Suppressor macrophage (primary cell): ENCODE data around the gene STX18.
"Not testable (repeated sequence)": the region's sequence is repeated elsewhere in the genome, so short reads cannot be mapped to it uniquely, and the experiment has no call there.

Source experiments
- DNase-seq, 4 experiments: peaks; one replicate each; pipeline ENCODE4 v3.0.0-alpha.2; 2020 to 2022

The STX18 gene

DNA sequence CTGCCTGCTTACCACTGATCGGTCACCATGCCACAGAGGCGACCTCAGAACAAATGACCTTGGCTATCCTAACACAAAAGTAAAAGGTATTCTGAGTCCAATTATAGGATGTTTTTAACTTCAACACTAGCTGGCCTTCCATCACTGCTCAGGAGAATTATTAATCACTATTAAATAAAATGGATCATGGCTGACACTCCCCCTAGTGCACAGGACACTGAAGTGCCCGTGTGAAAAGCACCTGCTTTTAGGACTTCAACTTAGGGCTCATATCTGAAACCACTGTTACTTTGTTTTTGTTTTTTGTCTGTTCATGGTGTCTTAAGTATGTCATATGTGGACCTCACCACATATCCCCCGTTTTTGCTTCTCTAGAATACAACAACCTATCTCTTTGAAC lies 33.9 kb downstream of the STX18 start:
- DNase-seq = no peak

DNA sequence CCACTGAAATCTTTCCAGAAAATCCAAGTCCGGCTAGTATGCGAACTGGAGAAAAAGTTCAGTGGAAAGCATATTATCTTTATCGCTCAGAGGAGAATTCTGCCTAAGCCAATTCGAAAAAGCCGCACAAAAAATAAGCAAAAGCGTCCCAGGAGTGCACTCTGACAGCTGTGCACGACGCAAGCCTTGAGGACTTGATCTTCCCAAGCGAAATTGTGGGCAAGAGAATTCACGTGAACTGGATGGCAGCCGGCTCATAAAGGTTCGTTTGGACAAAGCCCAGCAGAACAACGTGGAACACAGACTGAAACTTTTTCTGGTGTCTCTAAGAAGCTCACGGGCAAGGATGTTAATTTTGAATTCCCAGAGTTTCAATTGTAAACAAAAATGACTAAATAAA lies 34.4 kb downstream of the STX18 start:
- DNase-seq = no peak

DNA sequence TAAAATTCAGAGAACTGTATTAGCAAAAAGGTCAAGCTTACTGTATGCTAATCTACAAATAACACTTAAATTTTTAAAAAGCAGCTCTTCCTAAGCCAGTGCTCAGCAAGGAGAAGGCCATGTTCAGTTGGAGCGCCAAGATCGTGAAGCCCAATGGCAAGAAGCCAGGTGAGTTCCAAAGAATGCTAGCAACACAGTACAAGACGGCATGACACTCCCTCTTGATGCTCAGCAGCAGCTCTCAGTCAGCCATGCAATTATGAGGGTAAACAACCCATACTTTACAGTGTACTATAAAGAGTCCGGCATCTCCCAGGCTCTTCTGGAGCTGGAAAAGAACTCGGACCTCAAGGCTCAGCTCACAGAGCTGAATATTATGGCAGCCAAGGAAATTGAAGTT lies 34.9 kb downstream of the STX18 start:
- no peak for DNase-seq

DNA sequence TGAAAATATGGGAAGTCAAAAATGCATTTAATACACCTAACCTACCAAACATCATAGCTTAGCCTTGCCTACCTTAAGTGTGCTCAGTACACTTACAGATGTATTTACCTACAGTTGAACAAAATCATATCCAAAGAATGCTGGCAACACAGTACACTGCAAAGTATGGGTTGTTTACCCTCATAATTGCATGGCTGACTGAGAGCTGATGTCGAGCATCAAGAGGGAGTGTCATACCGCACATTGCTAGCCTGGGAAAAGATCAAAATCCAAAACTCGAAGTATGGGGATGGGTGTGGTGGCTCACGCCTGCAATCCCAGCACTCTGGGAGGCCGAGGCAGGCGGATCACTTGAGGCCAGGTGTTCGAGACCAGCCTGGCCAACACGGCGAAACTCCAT lies 36.6 kb downstream of the STX18 start:
- not testable (repeated sequence) for DNase-seq

DNA sequence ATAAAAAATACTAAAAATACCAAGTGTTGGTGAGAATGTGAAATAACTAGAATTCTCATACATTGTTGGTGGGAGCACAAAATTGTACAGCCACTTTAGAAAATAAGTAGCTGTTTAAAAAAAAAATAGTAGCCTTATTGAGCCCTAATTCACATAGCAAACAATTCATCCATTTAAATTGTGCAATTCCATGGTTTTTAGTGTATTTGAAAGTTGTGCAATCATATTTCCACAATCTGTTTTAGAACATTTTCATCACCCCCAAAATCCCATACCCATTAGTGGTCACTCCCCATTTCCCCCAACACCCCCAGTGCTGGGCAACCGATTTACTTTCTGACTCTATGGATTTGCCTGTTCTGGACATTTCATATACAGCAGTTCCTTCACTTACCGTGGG lies 37.1 kb downstream of the STX18 start:
- DNase-seq = no peak

DNA sequence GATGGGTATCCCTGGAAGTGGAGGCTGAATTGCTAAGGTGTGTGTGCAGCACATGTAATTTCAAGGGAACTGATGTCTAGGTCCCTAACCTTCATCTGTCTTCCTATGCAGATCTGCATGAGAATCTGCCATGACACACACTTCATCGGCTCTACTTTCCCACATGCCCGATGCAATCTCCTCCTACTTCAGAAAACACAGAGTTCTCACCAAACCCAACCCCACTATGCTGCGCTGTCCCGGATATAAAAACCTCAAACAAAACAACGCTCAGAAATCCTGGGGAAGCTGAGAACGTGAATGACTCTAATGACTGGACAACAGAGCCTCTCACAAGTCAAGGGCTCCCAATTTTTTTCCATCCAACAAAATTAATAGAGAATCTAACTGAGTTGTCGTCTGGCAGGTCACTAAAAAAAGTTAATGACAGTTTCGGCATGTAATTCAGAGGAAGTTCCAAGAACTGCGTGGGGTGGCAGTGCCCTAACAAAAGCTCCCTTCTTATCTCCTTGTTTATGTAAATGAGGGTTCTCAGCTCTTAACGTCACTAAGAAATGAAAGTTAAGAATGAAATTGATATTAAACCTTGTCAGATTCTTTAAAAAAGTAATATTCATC lies 39.0 kb downstream of the STX18 start:
- peak; percentile 10 to 43 (median 34) for DNase-seq

DNA sequence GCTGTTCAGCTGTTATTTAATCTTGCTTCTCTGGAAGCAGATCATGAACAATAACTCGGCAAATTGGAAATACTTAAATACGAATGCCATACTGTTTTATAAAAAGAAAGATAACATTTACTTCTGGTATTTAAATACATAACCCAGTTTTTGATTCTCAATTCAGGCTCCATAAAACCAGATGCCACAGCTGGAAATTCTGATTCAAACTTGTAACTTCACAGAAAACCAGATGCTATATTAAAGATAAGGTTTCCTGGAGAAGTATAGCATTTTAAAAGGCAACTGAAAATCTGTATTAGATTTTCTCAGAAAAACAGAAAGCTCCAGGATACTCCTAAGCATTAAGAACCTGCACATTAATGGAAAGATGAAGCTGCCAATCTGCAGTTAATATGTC lies 40.2 kb downstream of the STX18 start:
- no peak for DNase-seq

DNA sequence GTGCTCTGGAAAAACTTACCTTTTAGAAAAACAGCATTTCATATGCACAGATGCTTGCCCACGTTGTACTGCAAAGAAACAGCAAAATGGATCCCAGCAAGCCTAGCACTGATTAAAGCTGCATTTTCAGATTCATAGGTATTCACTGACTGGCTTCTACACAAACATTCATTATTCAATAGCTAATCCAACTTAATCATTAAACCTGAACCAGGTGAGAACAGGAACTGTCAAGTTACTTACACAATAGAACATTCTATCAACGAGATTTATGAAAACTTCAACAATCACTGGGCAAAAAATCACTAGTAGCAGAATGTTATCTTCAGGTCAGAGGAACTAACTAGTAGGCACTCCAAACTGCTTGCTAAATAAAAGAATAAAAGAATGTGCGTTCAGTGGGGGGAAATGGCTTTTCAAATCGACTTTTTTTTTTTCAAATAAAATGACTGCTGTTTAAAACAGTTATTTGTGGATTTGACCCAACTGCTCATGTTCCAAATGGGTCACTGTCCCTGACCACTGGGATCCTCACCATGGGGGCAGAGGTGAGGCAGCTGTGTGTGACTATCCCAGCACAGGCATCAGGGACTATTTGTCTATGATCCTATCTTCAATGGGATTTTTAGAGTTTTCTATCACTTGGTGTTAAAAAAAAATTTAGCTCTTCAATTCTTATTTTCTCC lies 42.3 kb downstream of the STX18 start:
- no peak for DNase-seq

DNA sequence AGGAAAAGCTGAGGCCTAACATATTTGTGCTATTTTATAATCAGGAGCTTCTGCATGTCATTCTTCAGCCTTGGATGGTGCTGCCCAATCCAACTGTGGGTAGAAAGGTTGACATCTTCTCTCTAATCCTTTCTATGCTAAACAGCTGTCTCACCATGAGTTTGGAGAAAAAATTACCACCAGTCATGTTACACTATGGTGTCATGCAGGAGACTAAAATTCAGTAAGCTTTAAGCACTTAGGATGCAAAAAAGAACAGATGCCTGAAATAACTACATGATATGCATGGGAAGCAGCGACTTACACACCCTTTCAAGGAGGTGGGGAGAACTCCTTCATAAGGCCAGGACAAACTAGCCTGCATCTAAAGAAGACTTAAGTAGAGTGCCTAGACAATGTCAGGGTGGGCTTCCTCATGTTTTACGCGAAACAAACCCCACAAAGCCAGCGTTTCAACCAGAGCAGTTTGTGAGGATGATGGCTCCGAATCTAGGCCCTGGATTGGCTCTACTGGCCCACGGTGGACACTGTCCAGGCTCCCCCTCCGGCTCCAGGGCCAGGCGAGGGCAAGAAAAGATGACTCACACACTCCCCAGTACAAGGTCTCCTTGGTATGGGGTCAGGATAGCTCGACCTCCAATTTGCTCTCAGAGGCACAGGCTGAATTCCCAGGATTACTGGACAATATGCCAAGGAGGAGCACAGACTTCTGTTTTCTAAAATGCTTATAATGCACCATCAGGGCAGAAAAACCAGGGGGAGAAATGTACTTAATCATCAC lies 45.1 kb downstream of the STX18 start:
- peak in 1 of 4 experiments; percentile 42 for DNase-seq

DNA sequence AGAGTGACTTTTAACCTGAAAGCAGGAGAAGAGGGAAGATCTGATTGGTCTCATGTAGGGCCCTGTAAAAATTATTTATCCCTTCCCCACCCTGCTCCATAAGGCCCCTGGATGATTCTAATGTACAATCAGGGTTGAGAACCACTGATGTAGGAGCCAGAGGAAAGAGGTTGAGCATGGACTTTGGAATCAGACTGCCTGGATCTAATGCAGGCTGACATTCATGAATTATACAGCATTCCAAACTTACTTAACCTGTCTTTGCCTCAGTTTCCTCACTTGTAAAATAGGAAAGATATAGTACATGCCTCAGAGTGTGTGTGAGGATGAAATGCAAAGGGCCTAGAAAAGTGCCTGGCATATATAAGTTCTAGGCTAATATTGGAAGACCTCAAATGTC lies 47.0 kb downstream of the STX18 start:
- no peak for DNase-seq

DNA sequence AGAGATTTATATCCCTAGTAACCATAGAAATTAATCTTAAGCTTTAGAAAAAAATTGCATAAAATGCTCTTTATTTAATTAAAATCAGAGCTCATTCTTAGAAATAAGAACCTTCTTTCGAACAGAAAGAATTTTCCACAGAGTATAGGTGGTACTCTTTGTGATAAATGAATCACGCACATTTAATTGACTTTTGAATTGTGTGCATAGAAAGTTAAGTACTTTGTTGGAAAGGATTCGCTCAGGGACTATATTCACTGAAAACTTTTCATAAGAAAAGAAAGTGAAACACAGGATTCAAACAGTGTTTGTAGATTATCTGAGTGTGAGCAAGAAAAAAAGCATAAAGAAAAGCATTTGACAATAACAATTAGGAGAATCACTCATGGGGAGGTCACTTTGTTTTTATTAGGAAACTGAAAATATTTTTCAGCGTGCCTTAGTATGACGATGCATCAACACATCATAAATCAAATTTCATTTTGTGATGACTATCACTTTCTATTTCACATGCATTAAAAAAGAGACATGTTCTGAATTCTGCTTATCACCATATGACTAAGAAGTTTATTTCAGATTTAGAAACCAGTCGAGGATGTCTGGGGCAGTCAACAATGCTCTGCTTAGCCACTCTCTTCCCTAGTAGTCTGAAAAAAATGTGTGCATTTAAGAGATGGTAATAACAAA lies 49.5 kb downstream of the STX18 start:
- DNase-seq = no peak

DNA sequence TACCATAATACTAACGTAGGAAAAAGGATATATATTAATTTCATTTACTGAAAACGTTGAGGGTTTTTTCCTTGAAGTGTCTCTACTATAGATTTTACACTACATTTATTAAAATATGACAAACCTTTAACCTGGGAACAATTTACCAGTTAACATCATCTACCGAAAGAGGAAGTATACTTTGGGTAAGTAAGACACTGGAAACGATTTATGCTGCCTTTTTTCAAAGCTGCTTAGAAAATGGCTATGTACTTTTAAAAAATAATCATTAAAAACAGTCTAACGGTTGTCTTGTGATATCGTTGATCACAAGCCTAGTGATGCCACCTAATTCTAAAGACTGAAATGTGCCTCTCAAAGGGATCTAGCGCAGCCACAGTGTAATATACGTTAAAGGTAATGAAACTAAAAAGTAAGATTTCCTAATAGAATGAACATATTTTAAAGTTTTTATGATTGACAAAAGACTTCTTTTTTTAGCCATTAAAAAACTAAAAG lies 50.4 kb downstream of the STX18 start:
- peak in 1 of 4 experiments; percentile 13 for DNase-seq

DNA sequence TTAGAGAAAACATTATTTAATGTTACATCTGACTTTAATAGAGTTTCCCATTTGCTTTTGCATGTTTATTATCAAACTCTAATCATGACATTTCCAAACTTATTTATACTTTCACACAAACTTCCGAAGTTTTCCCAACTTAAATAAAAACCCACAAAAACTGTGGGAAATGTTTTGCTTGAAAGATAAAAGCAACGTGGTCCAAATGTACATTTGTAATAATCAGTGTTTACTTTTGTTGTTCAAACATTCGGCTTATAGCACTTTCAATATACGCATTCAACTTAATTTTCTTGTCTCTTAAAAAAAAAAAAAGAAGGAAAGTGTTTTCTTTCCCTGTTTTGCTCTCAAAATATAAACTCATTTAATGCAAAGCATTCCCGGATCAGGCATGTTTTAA lies 51.0 kb downstream of the STX18 start:
- DNase-seq = no peak

DNA sequence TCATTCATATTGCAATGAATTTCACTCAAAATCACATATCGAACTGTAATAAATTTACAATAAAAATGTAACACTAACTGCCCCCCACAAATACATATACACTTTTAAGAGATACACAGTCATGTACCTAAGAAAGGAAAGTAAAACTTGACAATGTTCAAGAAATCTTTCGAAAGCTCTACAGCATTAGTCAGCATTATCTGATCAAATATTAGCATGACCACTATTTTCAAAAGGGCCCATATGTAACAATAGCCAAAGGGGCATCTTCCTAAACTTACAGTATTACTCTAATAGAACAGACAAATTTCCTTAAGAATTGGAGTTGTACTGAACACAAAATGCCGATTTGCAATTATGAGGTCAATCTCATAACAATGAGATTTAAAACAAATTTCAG lies 51.8 kb downstream of the STX18 start:
- no peak for DNase-seq

DNA sequence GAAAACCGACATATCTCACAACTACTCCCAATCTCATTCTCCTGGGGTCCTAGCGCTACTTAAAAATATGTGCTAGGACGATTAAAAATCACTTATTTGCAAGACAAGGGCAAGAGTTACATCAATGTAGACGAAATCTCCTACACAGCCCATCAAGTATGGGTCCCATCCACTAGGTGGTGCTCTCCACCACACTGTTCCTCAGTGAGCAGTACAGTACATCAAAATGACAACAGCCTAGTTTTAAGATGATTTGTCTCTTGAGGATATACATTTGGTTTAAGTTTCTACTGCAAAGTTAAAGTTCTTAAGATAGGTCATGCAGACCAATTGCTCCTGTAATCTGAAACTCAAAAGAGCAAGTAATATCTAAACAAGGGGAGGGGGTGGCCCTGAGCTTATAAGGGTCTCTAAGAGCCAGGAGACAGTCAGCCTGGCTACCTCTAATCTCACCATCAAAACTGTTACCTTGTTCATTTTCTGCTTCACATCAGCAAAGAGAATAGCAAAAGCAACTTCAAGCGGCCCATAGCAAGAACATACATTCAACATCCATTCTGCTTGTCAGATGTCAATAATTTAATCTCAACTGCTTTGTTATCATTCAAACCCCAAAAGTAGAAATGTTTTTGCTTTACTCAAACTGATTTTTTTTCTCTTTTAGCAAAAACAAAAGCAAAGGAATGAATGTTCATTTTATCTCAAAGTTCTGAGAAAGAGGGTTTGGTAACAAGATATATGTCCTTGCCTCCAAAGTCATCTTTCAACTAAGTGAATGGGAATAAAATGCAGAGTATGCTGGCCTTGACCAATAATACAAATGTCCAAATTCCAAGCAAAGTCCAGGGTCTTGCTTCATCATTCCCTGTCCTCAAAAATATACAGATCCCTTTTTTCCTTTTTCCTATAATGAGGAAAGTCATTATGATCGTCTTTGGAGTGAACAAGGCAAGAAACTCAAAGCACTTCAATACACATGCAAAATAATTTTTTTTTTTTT lies 53.1 kb downstream of the STX18 start:
- peak; percentile 81 to 86 (median 82) for DNase-seq

DNA sequence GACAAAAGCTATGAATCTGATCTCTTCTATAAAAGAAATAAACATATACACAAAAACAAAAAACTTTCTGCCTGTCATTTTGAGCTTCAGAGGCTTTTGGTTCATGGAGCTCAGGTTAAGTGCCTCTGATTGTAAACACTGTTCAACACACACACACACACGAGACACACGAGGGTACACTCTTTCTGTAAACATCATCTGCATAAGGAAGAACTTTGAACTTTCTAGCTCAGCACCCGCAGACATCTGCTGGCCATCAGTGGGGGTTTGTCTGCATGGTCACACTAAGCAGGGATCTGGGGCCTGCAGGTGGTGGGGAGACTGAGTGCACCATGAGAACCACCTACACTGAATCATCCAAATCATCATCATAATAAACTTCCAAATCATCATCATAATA lies 54.9 kb downstream of the STX18 start:
- no peak for DNase-seq

DNA sequence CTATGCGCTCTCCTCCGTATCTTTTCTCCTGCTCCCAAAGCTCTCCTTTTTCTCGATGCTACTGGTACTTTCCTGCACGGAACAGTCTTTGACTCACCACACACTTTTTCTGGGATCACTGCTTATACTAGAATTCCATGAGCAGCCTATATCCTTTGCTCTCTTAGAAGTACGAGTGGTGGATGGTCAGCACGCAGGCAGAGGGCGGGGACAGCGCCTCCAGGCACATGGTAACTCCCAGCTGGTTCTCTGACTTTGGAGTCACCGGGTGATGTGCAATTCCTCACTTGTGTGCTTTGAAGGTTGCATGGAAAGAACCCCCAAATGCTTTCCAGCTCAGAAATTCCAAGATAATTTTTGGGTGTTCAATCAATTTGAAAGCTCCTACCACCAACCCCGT lies 56.0 kb downstream of the STX18 start:
- no peak for DNase-seq

DNA sequence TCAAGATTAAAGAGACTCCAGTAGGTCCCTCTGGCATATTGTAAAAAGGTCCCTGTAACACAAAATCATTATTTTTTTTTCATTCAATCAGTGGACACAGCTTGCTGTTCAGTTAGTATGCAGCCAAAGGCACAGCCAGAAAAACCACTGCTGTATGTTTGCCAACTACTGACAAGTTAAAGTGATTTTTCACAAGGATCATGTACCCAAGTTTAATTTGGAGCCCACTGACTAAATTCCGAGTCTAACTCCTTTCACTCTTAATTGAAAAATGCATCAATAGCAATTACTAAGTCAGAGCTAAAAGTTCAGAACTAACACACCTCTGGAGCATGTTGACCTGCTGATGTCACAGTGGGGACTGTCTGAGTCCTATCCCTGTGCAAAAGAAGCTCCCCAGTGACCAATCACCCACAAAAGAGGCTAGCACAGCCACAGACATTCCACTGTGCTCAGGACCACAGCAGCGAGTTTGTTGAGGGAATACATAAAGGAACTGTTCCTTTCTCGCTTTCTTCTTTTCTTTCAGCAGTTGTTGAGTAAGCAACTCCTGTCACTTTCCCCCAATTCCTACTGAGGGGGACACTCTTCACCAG lies 60.4 kb downstream of the STX18 start:
- no peak for DNase-seq

DNA sequence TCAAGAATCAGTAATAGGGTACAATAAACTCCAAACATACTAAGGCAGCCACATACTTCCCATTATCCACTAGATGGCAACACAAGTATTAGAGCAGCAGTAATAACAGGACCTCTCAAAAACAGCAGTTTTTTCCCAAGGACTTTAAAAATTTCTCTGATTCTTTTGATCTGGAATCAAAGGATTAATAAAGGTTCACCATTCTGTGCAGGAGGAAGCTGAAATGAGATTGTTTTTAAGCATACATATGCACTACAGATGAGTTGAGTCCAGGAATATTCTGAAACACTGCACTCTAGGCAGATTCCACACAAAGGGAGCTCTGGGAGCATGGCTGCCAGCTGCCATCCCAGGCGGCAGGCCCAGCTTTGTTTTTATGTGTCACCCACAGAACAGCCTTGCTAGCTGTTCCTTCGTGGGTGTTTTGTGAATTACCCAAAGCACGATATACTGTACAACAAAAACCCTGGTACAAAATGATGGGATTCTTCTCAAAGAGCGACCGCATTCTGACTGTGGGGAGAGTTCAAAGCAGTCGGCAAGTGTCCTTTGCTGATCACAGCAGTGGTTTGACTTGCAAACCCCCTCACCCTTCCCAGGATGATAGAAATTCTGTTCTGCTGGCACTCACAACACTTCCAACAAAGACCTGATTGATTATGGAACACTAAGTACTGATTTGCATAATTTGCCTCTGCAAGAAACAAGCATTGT lies 61.0 kb downstream of the STX18 start:
- DNase-seq = no peak

DNA sequence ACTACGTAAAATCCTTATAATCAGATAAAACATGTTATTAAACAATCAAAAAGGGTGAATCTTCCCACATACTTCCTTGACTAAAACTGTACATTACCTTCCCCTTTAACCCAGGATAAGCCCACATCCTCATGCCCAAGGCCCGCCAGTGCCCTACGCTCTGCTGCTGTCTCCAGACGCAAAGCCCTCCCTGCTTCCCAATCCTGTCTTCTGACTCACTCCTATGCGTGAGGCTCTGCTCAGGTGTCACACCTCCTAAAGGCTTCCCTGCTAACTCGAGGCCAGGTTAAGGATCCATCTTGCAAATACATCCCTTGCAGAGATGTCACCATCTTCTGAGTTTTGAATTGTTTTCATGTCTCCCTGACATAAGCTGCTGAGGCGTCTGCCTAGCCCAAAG lies 61.6 kb downstream of the STX18 start:
- DNase-seq = no peak

DNA sequence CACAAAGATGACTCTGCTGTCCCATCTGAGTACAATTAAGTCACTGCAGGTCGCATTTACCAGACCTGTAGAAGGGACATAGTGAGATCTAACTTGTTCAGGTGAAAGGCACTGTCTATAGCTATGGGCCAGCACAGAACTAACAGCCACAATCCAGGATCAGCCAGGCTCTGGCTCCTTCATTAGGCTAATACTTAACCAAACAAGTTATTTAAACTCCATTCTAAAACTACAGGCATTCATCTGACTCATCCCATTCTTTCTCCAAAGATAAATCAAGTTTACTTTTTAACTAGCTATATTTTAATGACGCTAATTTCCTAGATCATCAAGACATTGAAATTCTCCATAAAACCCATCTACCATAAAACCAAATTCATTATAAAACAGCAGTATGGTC lies 62.5 kb downstream of the STX18 start:
- DNase-seq = no peak
